ENCODE measurements around the gene CTF1.

Gene CTF1

DNA sequence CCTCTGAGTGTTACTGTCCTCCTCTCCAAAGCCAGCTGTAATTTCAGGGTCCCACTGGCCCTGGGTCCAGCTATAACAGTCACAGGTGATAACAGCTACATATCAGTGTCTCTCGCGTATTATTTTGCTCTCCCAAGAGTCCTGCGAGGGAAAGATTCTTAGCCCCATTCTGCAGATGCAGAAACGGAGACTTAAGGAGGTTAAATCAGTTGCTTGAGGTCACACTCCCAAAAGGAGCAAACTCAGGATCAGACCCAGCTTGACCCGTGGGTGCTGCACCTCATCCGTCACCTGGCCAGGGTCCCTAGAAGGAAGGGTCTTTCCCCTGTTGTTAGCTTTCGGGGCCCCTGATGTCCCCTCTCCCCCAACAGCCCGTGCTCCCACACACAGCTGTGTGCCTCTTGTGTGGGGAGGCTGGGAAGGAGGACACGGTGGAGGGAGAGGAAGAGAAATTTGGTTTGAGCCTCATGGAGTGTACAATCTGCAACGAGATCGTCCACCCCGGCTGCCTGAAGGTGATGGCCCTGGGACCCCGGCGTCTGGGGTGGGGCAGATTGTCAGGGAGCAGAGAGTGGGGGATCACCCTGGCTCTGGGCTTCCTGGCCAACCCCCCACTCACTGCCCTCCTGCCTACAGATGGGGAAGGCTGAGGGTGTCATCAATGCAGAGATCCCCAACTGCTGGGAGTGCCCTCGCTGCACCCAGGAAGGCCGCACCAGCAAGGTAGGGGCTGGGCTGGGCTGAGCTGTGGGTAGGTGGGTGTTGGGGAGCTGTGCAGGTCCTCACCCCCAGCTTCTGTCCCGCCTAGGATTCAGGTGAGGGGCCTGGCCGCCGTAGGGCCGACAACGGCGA, 30.7 kb downstream of the CTF1 start:
- H3K4me3 ChIP-seq (ENCODE audit: low read length), result no peak overlapping the region
- TF ChIP-seq, protein P1, sequence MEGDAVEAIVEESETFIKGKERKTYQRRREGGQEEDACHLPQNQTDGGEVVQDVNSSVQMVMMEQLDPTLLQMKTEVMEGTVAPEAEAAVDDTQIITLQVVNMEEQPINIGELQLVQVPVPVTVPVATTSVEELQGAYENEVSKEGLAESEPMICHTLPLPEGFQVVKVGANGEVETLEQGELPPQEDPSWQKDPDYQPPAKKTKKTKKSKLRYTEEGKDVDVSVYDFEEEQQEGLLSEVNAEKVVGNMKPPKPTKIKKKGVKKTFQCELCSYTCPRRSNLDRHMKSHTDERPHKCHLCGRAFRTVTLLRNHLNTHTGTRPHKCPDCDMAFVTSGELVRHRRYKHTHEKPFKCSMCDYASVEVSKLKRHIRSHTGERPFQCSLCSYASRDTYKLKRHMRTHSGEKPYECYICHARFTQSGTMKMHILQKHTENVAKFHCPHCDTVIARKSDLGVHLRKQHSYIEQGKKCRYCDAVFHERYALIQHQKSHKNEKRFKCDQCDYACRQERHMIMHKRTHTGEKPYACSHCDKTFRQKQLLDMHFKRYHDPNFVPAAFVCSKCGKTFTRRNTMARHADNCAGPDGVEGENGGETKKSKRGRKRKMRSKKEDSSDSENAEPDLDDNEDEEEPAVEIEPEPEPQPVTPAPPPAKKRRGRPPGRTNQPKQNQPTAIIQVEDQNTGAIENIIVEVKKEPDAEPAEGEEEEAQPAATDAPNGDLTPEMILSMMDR (IDR thresholded peaks at IDR 0.05; ENCODE audit: insufficient read depth, low read depth, low read length, missing control alignments), result no peak
- DNase-seq (ENCODE audit: low read depth), result no peak

DNA sequence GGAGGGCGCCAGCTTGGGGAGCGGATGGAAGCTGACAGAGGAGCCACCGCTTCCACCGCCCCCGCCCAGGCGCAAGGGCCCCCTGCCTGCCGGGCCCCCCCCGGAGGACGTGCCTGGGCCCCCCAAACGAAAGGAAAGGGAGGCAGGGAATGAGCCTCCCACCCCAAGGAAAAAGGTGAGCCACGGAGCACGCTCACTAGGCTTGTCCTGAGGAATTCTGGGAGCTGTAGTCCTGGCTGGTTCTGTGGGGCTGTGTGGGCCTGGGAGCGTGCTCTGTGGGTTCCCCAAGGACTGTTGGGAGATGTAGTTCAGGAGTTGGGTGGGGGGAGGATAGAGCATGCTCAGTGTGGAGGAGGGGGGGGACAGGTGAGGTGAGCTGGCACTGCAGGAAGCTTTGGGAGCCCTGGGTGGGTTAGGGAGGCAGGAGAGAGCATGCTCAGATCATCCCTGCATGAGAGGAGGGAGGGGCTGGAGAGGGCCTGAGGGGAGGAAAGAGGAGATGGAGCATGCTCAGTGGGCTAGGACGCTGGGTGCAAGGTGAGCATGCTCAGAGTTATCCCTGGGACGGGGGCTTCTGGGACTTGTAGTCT, 31.5 kb downstream of the CTF1 start:
- H3K4me3 ChIP-seq (ENCODE audit: low read length), result no peak overlapping the region
- TF ChIP-seq, protein P1 (IDR thresholded peaks at IDR 0.05; ENCODE audit: insufficient read depth, low read depth, low read length, missing control alignments), result no peak
- peak; percentile 67 for DNase-seq (ENCODE audit: low read depth)

GRCh38 chr16:30928390-30928789, 32.0 kb downstream of the CTF1 start:
- H3K4me3 ChIP-seq (ENCODE audit: low read length), result no peak overlapping the region
- no peak for DNase-seq (ENCODE audit: low read depth)
- TF ChIP-seq, protein P1 (IDR thresholded peaks at IDR 0.05; ENCODE audit: insufficient read depth, low read depth, low read length, missing control alignments), result no peak

DNA sequence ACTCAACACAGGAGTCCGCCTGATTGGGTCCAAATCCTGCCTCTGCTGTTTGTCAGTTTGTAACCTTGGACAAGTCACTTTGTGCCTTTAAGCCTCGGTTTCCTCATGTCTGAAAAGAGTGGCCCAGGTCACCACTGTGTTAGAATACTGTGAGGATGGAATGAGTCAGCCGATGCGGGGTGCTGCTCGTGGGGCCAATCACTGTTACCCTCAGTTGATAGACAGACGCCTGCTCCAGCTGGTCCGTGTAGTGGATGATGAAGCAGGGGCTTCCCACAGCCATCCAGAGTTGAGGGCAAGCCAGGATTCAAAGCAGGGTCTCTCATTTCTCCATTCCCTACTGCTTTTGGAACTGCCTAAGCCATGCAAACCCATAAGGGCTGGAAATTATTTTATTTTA, 32.8 kb downstream of the CTF1 start:
- no peak overlapping the region for H3K4me3 ChIP-seq (ENCODE audit: low read length)
- TF ChIP-seq, protein P1 (IDR thresholded peaks at IDR 0.05; ENCODE audit: insufficient read depth, low read depth, low read length, missing control alignments), result no peak
- no peak for DNase-seq (ENCODE audit: low read depth)

DNA sequence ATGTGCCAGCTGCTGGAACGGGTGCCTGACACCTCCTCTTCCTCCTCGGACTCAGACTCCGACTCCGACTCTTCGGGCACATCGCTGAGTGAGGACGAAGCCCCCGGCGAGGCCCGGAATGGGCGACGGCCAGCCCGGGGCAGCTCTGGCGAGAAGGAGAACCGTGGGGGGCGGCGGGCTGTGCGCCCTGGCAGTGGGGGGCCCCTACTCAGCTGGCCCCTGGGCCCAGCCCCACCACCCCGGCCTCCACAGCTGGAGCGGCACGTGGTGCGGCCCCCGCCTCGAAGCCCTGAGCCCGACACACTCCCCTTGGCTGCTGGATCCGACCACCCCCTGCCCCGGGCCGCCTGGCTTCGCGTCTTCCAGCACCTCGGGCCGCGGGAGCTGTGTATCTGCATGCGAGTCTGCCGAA, 33.8 kb downstream of the CTF1 start:
- no peak overlapping the region for H3K4me3 ChIP-seq (ENCODE audit: low read length)
- TF ChIP-seq, protein P1 (IDR thresholded peaks at IDR 0.05; ENCODE audit: insufficient read depth, low read depth, low read length, missing control alignments), result no peak
- no peak for DNase-seq (ENCODE audit: low read depth)

DNA sequence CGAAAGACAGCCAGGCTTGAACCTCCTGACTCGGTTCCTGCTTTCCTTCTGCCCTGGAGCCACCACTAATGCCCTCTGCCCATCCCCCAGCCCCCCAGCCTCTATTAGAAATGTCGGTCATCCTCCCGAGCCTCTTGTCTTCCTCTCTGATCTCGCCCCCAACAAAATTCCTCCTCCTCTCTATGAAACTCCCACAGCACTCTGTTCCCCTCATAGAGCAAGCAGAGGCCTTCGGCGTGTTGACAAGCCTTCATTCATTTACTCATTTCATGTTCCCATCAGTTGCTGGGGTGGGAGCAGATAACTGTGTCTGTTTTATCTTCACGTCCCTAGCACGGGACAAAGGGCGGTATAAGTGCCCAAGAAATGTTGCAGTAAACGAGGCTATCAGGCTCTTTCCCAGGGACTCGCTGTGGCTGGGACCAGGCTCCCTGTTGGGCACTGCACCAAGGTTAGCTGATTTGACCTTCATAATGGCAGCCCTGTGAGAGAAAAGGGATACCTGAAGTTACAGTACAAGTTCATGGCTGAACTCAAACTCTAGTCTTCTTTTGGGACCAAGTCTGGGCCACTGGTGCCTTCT, 34.7 kb downstream of the CTF1 start:
- H3K4me3 ChIP-seq (ENCODE audit: low read length), result no peak overlapping the region
- TF ChIP-seq, protein P1 (IDR thresholded peaks at IDR 0.05; ENCODE audit: insufficient read depth, low read depth, low read length, missing control alignments), result no peak
- no peak for DNase-seq (ENCODE audit: low read depth)
